IMR-90 (cell line): Measurements from ENCODE around the gene CISTR. TPM values are rescaled to one million over a fixed set of nuclear protein-coding genes. Genes with fewer than 3 reads are reported as not detected.

Experiments used
- ATAC-seq: fragments of 200-7000 bp; cut with Tn5 transposase; 2 replicates; pipeline ENCODE4 v1.9.1; 2020; ENCODE audit warnings: low read depth, mild to moderate bottlenecking, moderate library complexity
- BruUV-seq: library from RNA; stranded (reverse); fragments of 400-500 nt; replicated peaks from 2 replicates; lab custom pipeline; 2021; lab: Mats Ljungman, UMichigan
- CTCF ChIA-PET: fragments of 300-600 bp; formaldehyde crosslinking; extraction: SDS; loops from one replicate; lab custom pipeline; 2021; ENCODE audit warnings: antibody characterized with exemption; lab: Yijun Ruan, JAX
- POLR2A ChIA-PET: fragments of 300-600 bp; sonication (Branson Sonifier 250); formaldehyde crosslinking; loops from one replicate; lab custom pipeline; 2022; ENCODE audit warnings: antibody characterized with exemption; ENCODE audit not compliant: unreplicated experiment; lab: Charles Lee
- DNase-seq: peaks from one replicate; pipeline ENCODE4 v3.0.0; 2013
- H2AFZ ChIP-seq: replicated peaks from 2 replicates; pipeline ENCODE3; 2013; ENCODE audit warnings: low read length, mild to moderate bottlenecking; ENCODE audit not compliant: poor library complexity
- H2AK5ac ChIP-seq: 2 replicates; pipeline ENCODE4 v1.6.1; 2013; ENCODE audit warnings: low read depth, low read length, inconsistent platforms
- H2AK9ac ChIP-seq: replicated peaks from 2 replicates; pipeline ENCODE3; 2013; ENCODE audit warnings: mild to moderate bottlenecking, low read depth, low read length, moderate library complexity; ENCODE audit not compliant: poor library complexity
- H2BK120ac ChIP-seq: 2 replicates; pipeline ENCODE4 v1.6.1; 2013; ENCODE audit warnings: low read depth, low read length, inconsistent platforms
- H2BK15ac ChIP-seq: 3 replicates; pipeline ENCODE4 v1.6.1; 2013; ENCODE audit warnings: low read depth, low read length, inconsistent platforms
- H2BK20ac ChIP-seq: 2 replicates; pipeline ENCODE4 v1.6.1; 2013; ENCODE audit warnings: low read depth, mild to moderate bottlenecking, inconsistent platforms, low read length, moderate library complexity
- H2BK5ac ChIP-seq: 2 replicates; pipeline ENCODE4 v1.6.1; 2013; ENCODE audit warnings: mild to moderate bottlenecking, low read depth, low read length, inconsistent platforms; ENCODE audit not compliant: poor library complexity, severe bottlenecking
- H3K14ac ChIP-seq: replicated peaks from 2 replicates; pipeline ENCODE4 v1.6.1; 2013; ENCODE audit warnings: low read depth, low read length, inconsistent platforms
- H3K18ac ChIP-seq: 2 replicates; pipeline ENCODE4 v1.6.1; 2013; ENCODE audit warnings: low read depth, low read length, control low read depth
- H3K23ac ChIP-seq: 2 replicates; pipeline ENCODE4 v1.6.1; 2013; ENCODE audit warnings: low read depth, low read length, inconsistent platforms
- H3K27ac ChIP-seq: 2 replicates; pipeline ENCODE4 v1.5.1; 2013; ENCODE audit warnings: mild to moderate bottlenecking, control low read depth, low read length; ENCODE audit not compliant: insufficient read depth
- H3K27me3 ChIP-seq: 2 replicates; pipeline ENCODE4 v1.6.1; 2013; ENCODE audit warnings: low read length; ENCODE audit not compliant: control insufficient read depth, insufficient read depth
- H3K36me3 ChIP-seq: 2 replicates; pipeline ENCODE4 v1.6.1; 2013; ENCODE audit warnings: low read length, mixed read lengths; ENCODE audit not compliant: control insufficient read depth, insufficient read depth
- H3K4ac ChIP-seq: 2 replicates; pipeline ENCODE4 v1.6.1; 2013; ENCODE audit warnings: low read depth, low read length, inconsistent platforms
- H3K4me1 ChIP-seq: 2 replicates; pipeline ENCODE4 v1.6.1; 2013; ENCODE audit warnings: low read length, mixed read lengths; ENCODE audit not compliant: control insufficient read depth, insufficient read depth
- H3K4me2 ChIP-seq: 2 replicates; pipeline ENCODE4 v1.6.1; 2013; ENCODE audit warnings: low read depth, mild to moderate bottlenecking, control low read depth, low read length, moderate library complexity
- H3K4me3 ChIP-seq: 2 replicates; pipeline ENCODE4 v1.5.1; 2013; ENCODE audit warnings: low read depth, mild to moderate bottlenecking, control low read depth, low read length, moderate library complexity; ENCODE audit not compliant: insufficient read depth
- H3K56ac ChIP-seq: 2 replicates; pipeline ENCODE4 v1.6.1; 2013; ENCODE audit warnings: low read length, inconsistent platforms; ENCODE audit not compliant: insufficient read depth; ENCODE audit errors: extremely low read depth
- H3K79me1 ChIP-seq, 2 experiments: 2 replicates each; pipeline ENCODE4 v1.6.1; 2013; ENCODE audit warnings: low read length in 2 of 2, inconsistent platforms in 1 of 2, low read depth in 1 of 2
- H3K9ac ChIP-seq: 2 replicates; pipeline ENCODE4 v1.6.1; 2013; ENCODE audit warnings: low read depth, low read length, control low read depth
- H3K9me1 ChIP-seq: 2 replicates; pipeline ENCODE4 v1.6.1; 2013; ENCODE audit warnings: low read length, inconsistent platforms; ENCODE audit not compliant: insufficient read depth
- H3K9me3 ChIP-seq: 2 replicates; pipeline ENCODE4 v1.6.1; 2013; ENCODE audit warnings: low read length; ENCODE audit not compliant: control insufficient read depth, insufficient read depth
- H4K20me1 ChIP-seq: 2 replicates; pipeline ENCODE4 v1.6.1; 2013; ENCODE audit warnings: low read length, inconsistent platforms; ENCODE audit not compliant: insufficient read depth
- H4K5ac ChIP-seq: 2 replicates; pipeline ENCODE4 v1.6.1; 2013; ENCODE audit warnings: mild to moderate bottlenecking, low read depth, low read length, control low read depth
- H4K8ac ChIP-seq, 2 experiments: 2 replicates each; pipeline ENCODE4 v1.6.1; 2013; ENCODE audit warnings: low read depth in 2 of 2, low read length in 2 of 2, control low read depth in 1 of 2, inconsistent platforms in 1 of 2
- H4K91ac ChIP-seq: 2 replicates; pipeline ENCODE4 v1.6.1; 2013; ENCODE audit warnings: low read depth, low read length, inconsistent platforms; ENCODE audit not compliant: insufficient read depth
- CTCF ChIP-seq: conservative IDR thresholded peaks from 2 replicates; pipeline ENCODE4 v1.5.1; 2012; ENCODE audit warnings: mild to moderate bottlenecking, low read depth, low read length, improper control_type of control experiment
- NFE2L2 ChIP-seq: fragments of 150-350 bp; IDR thresholded peaks from 2 replicates; pipeline ENCODE4 v1.6.1; 2016; ENCODE audit warnings: low read depth, mild to moderate bottlenecking, low read length
- SMC3 ChIP-seq: fragments of 150-350 bp; IDR thresholded peaks from 2 replicates; pipeline ENCODE4 v1.6.1; 2016; ENCODE audit warnings: low read depth, mild to moderate bottlenecking, antibody characterized with exemption, low read length, moderate library complexity
- WGBS, 2 experiments: methylation state at CpG; one replicate each; pipeline versions ENCODE4 v1.1.5 to v1.1.7; 2013; ENCODE audit warnings: missing lambda C conversion rate in 2 of 2; ENCODE audit not compliant: insufficient read length in 1 of 2; ENCODE audit errors: extremely low coverage in 2 of 2; 5-methylcytosine and 5-hydroxymethylcytosine counted together
- dilution Hi-C: fragments of 300-500 bp; cut with HindIII; formaldehyde crosslinking; loops from one replicate; pipeline ENCODE4 v1.14.3; 2018; ENCODE audit warnings: low sequenced_read_pairs; ENCODE audit not compliant: unreplicated experiment
- in situ Hi-C: fragments of 300-500 bp; cut with MboI; formaldehyde crosslinking; loops from 3 replicates; pipeline ENCODE4 v1.14.3; 2019; ENCODE audit warnings: low sequenced_read_pairs, inconsistent platforms, mixed read lengths
- intact Hi-C: fragments of 100-400 bp; cut with micrococcal nuclease; formaldehyde crosslinking; loops from 2 replicates; pipeline ENCODE4 v1.10.0; 2022
- polyA plus RNA-seq, 3 experiments: library from polyadenylated mRNA; depleted of rRNA; stranded (reverse); fragments of >200 nt; gene quantifications; 2 replicates each; pipeline ENCODE4 v1.2.3, GENCODE V29; 2012; ENCODE audit warnings: low replicate concordance in 1 of 3
- total RNA-seq: library from RNA; depleted of rRNA; stranded (reverse); fragments of >200 nt; gene quantifications from 2 replicates; pipeline ENCODE4 v1.2.3, GENCODE V29; 2012

The CISTR gene
- total and polyA plus RNA-seq, 2 of the 4 experiments (the other 2 are of a cell fraction), result not detected

GRCh38 chr12:53777936-53778644 is 26.3 kb upstream of the CISTR start:
- no peak overlapping the region for H2BK20ac ChIP-seq
- H2AK9ac ChIP-seq, result no peak overlapping the region
- no CpG with 5 or more reads among the region's 4 CpGs for WGBS, 2 experiments
- H3K9ac ChIP-seq, result no peak overlapping the region
- H2BK15ac ChIP-seq, result no peak overlapping the region
- H4K20me1 ChIP-seq, result no peaks in the 10 kb centered on the region
- dilution Hi-C loops, result no loop called here
- no peaks in the 10 kb centered on the region for H3K9me3 ChIP-seq
- H3K56ac ChIP-seq, result no peak overlapping the region
- no peaks in the 10 kb centered on the region for H3K4me1 ChIP-seq
- no peak overlapping the region for H3K4me2 ChIP-seq
- H4K91ac ChIP-seq, result no peak overlapping the region
- H3K18ac ChIP-seq, result no peak overlapping the region
- no peaks in the 10 kb centered on the region for H3K36me3 ChIP-seq
- TF ChIP-seq NFE2L2 (no peak), CTCF (no peak), SMC3 (no peak)
- no peak overlapping the region for H2BK5ac ChIP-seq
- H2AK5ac ChIP-seq, result no peak overlapping the region
- H4K8ac ChIP-seq, result no peak overlapping the region
- BruUV-seq, result no TSS peak
- H3K27ac ChIP-seq, result no peak overlapping the region
- DNase-seq, result no peak
- H3K79me1 ChIP-seq, result no peaks in the 10 kb centered on the region
- POLR2A ChIA-PET, result no interaction called here
- no peak overlapping the region for H4K5ac ChIP-seq
- peaks cover 21% of the 10 kb centered on the region for H3K27me3 ChIP-seq
- CTCF ChIA-PET, result no interaction called here
- no peak for ATAC-seq
- H3K9me1 ChIP-seq, result no peaks in the 10 kb centered on the region
- H2AFZ ChIP-seq, result no peak overlapping the region
- no peak overlapping the region for H3K14ac ChIP-seq
- H2BK120ac ChIP-seq, result no peak overlapping the region
- intact Hi-C loops, result no loop called here
- in situ Hi-C loops, result loop anchor here (10.0 kb wide), 1 partner anchor 427 kb away; no protein-coding TSS in a partner anchor
- no peak overlapping the region for H3K23ac ChIP-seq
- no peak overlapping the region for H3K4me3 ChIP-seq
- H3K4ac ChIP-seq, result no peak overlapping the region
